CD14-positive monocyte (primary cell): ENCODE measurements around the gene EMID1. TPM values are rescaled to one million over a fixed set of nuclear protein-coding genes. Genes with fewer than 3 reads are reported as not detected.

Experiments
- DNase-seq, 3 donors: peaks; one replicate each; pipeline ENCODE4 v3.0.0-alpha.2; 2011 to 2022
- H2AFZ ChIP-seq: 2 replicates; pipeline ENCODE4 v1.6.0; 2012; ENCODE audit warnings: mild to moderate bottlenecking, low read depth, low read length, inconsistent platforms; ENCODE audit not compliant: insufficient read depth, poor library complexity, severe bottlenecking
- H3K27ac ChIP-seq, 2 donors: 1 replicate in 1 of 2; 2 replicates in 1 of 2; pipeline ENCODE4 v1.5.1; 2012 to 2013; ENCODE audit warnings: low read length in 2 of 2, control low read depth in 1 of 2, inconsistent platforms in 1 of 2, low read depth in 1 of 2, mild to moderate bottlenecking in 1 of 2
- H3K27me3 ChIP-seq, 2 donors: one replicate each; pipeline versions ENCODE4 v1.6.0 to v1.6.1; 2011 to 2013; ENCODE audit warnings: low read length in 2 of 2; ENCODE audit not compliant: control insufficient read depth in 2 of 2, insufficient read depth in 2 of 2
- H3K36me3 ChIP-seq, 2 donors: replicated peaks in 1 of 2; 1 replicate in 1 of 2; 2 replicates in 1 of 2; pipeline versions ENCODE4 v1.5.1 to v1.6.1; 2012 to 2013; ENCODE audit warnings: low read length in 2 of 2, control low read depth in 1 of 2, inconsistent platforms in 1 of 2, mild to moderate bottlenecking in 1 of 2; ENCODE audit not compliant: insufficient read depth in 2 of 2, control insufficient read depth in 1 of 2
- H3K4me1 ChIP-seq, 2 donors: 1 replicate in 1 of 2; 2 replicates in 1 of 2; pipeline versions ENCODE4 v1.5.1 to v1.6.1; 2012 to 2013; ENCODE audit warnings: low read length in 2 of 2, control low read depth in 1 of 2, inconsistent platforms in 1 of 2, mild to moderate bottlenecking in 1 of 2, moderate library complexity in 1 of 2; ENCODE audit not compliant: insufficient read depth in 2 of 2, control insufficient read depth in 1 of 2
- H3K4me2 ChIP-seq: replicated peaks from 2 replicates; pipeline ENCODE3; 2012; ENCODE audit warnings: low read length, moderate library complexity, mild to moderate bottlenecking; ENCODE audit not compliant: poor library complexity, severe bottlenecking; ENCODE audit errors: extremely low read depth
- H3K4me3 ChIP-seq, 3 experiments: fragments of 200-600 bp in 1 of 3; sonication (generic) in 1 of 3; replicated peaks in 1 of 3; 1 replicate in 2 of 3; 2 replicates in 1 of 3; pipeline ENCODE4 v1.5.1; 2011 to 2013; ENCODE audit warnings: low read length in 3 of 3, mild to moderate bottlenecking in 3 of 3, control low read depth in 2 of 3, low read depth in 2 of 3, inconsistent platforms in 1 of 3, moderate library complexity in 1 of 3
- H3K79me2 ChIP-seq: 2 replicates; pipeline ENCODE4 v1.6.0; 2012; ENCODE audit warnings: mild to moderate bottlenecking, control low read depth, inconsistent platforms, low read length, moderate library complexity; ENCODE audit not compliant: insufficient read depth
- H3K9ac ChIP-seq: 2 replicates; pipeline ENCODE4 v1.6.0; 2017; ENCODE audit warnings: low read length, mild to moderate bottlenecking; ENCODE audit not compliant: insufficient read depth, poor library complexity, severe bottlenecking
- H3K9me3 ChIP-seq, 2 donors: replicated peaks in 1 of 2; 1 replicate in 1 of 2; 2 replicates in 1 of 2; pipeline versions ENCODE4 v1.5.1 to v1.6.1; 2012 to 2013; ENCODE audit warnings: low read length in 2 of 2, control low read depth in 1 of 2; ENCODE audit not compliant: control insufficient read depth in 1 of 2, insufficient read depth in 1 of 2
- H4K20me1 ChIP-seq: 2 replicates; pipeline ENCODE4 v1.6.0; 2012; ENCODE audit warnings: mild to moderate bottlenecking, low read length, control low read depth, moderate library complexity; ENCODE audit not compliant: insufficient read depth
- H3K27ac Mint-ChIP-seq, 7 donors: one replicate each; pipeline ENCODE4 v1.8.0; 2020; ENCODE audit warnings: mild to moderate bottlenecking in 7 of 7, mixed read lengths in 7 of 7, moderate library complexity in 6 of 7, inconsistent platforms in 2 of 7
- H3K27me3 Mint-ChIP-seq, 3 donors: one replicate each; pipeline ENCODE4 v1.8.0; 2021 to 2022; ENCODE audit warnings: low read depth in 3 of 3, mild to moderate bottlenecking in 3 of 3, mixed read lengths in 3 of 3, moderate library complexity in 3 of 3, inconsistent platforms in 1 of 3
- H3K36me3 Mint-ChIP-seq, 2 donors: one replicate each; pipeline ENCODE4 v1.8.0; 2020; ENCODE audit warnings: mixed read lengths in 2 of 2, inconsistent platforms in 1 of 2, mild to moderate bottlenecking in 1 of 2
- H3K4me1 Mint-ChIP-seq: one replicate; pipeline ENCODE4 v1.8.0; 2020; ENCODE audit warnings: mild to moderate bottlenecking, mixed read lengths
- H3K4me3 Mint-ChIP-seq, 2 donors: one replicate each; pipeline ENCODE4 v1.8.0; 2020; ENCODE audit warnings: mild to moderate bottlenecking in 2 of 2, mixed read lengths in 2 of 2, moderate library complexity in 1 of 2
- H3K9me3 Mint-ChIP-seq, 7 donors: one replicate each; pipeline ENCODE4 v1.8.0; 2020 to 2022; ENCODE audit warnings: mixed read lengths in 7 of 7, mild to moderate bottlenecking in 6 of 7, moderate library complexity in 6 of 7, inconsistent platforms in 2 of 7
- WGBS: methylation state at CpG from one replicate; pipeline ENCODE4 v1.1.5; 2013; ENCODE audit warnings: missing lambda C conversion rate; ENCODE audit not compliant: insufficient coverage; 5-methylcytosine and 5-hydroxymethylcytosine counted together
- intact Hi-C, 2 donors: fragments of 100-400 bp; cut with micrococcal nuclease; formaldehyde crosslinking; loops; one replicate each; pipeline versions ENCODE4 v1.15.0 to v1.15.1; 2023
- polyA plus RNA-seq, 3 donors: library from polyadenylated mRNA; depleted of rRNA in 1 of 3; unstranded in 2 of 3; stranded (reverse) in 1 of 3; fragments of 300-500 nt in 2 of 3; fragments of >200 nt in 1 of 3; fragmentation: Illumina TruSeq in 2 of 3; gene quantifications; 1 replicate in 2 of 3; 2 replicates in 1 of 3; pipeline ENCODE4 v1.2.3, GENCODE V29; 2012 to 2021
- TF ChIP-seq, protein P1 (sequence below): fragments of 200-600 bp; IDR thresholded peaks from one replicate; pipeline ENCODE4 v1.8.0; 2022; ENCODE audit warnings: antibody characterized with exemption, mild to moderate bottlenecking

EMID1 gene
- polyA plus RNA-seq, 3 donors = not detected

DNA sequence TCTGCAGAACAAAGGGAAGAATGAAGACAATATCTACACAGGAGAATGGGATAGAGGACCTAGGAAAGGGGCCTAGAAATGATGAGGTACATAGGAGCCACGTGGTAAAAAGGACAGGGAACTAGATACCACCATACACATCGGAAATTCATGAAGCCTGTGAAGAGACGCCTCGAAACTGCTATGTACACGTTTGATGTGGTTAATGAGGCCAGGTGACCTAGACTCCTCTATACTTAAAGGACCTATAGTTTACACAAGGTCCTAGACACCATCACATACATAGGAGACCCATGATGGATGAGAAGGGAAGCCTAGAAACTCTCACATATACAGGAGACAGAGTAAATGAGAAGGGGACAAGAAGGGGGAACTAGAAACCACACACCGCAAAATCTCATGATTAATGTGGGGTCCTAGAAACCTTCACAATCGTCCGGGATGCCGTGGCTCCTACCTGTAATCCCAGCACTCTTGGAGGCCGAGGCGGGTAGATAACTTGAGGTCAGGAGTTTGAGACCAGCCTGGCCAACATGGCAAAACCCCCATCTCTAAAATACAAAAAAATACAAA is 38.3 kb downstream of the EMID1 start:
- H3K27me3 ChIP-seq = no peaks in the 10 kb centered on the region
- H3K79me2 ChIP-seq = no peaks in the 10 kb centered on the region
- H3K27me3 Mint-ChIP-seq = peaks cover 0 to 4% (median 0%) of the 10 kb centered on the region in 3 donors
- H3K27ac Mint-ChIP-seq = no peak overlapping the region
- no peak overlapping the region for H3K27ac ChIP-seq
- H3K4me3 Mint-ChIP-seq = no peak overlapping the region
- no peak for DNase-seq
- no peaks in the 10 kb centered on the region for H3K4me1 Mint-ChIP-seq
- no peaks in the 10 kb centered on the region for H3K4me1 ChIP-seq
- H3K9ac ChIP-seq = no peak overlapping the region
- H3K4me3 ChIP-seq = no peak overlapping the region
- peaks cover 7 to 30% (median 20%) of the 10 kb centered on the region in 7 donors for H3K9me3 Mint-ChIP-seq
- intact Hi-C loops = loop anchor here (2.0 to 10.0 kb wide), 2 partner anchors 639 to 643 kb away; no protein-coding TSS in a partner anchor
- H3K36me3 Mint-ChIP-seq = no peaks in the 10 kb centered on the region
- H3K9me3 ChIP-seq = peaks cover 0 to 7% of the 10 kb centered on the region in 2 donors
- no CpG with 5 or more reads among the region's 11 CpGs for WGBS
- TF ChIP-seq, protein P1, sequence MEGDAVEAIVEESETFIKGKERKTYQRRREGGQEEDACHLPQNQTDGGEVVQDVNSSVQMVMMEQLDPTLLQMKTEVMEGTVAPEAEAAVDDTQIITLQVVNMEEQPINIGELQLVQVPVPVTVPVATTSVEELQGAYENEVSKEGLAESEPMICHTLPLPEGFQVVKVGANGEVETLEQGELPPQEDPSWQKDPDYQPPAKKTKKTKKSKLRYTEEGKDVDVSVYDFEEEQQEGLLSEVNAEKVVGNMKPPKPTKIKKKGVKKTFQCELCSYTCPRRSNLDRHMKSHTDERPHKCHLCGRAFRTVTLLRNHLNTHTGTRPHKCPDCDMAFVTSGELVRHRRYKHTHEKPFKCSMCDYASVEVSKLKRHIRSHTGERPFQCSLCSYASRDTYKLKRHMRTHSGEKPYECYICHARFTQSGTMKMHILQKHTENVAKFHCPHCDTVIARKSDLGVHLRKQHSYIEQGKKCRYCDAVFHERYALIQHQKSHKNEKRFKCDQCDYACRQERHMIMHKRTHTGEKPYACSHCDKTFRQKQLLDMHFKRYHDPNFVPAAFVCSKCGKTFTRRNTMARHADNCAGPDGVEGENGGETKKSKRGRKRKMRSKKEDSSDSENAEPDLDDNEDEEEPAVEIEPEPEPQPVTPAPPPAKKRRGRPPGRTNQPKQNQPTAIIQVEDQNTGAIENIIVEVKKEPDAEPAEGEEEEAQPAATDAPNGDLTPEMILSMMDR = no peak
- no peaks in the 10 kb centered on the region for H4K20me1 ChIP-seq
- no peak overlapping the region for H3K4me2 ChIP-seq
- no peaks in the 10 kb centered on the region for H3K36me3 ChIP-seq
- H2AFZ ChIP-seq = no peak overlapping the region

DNA sequence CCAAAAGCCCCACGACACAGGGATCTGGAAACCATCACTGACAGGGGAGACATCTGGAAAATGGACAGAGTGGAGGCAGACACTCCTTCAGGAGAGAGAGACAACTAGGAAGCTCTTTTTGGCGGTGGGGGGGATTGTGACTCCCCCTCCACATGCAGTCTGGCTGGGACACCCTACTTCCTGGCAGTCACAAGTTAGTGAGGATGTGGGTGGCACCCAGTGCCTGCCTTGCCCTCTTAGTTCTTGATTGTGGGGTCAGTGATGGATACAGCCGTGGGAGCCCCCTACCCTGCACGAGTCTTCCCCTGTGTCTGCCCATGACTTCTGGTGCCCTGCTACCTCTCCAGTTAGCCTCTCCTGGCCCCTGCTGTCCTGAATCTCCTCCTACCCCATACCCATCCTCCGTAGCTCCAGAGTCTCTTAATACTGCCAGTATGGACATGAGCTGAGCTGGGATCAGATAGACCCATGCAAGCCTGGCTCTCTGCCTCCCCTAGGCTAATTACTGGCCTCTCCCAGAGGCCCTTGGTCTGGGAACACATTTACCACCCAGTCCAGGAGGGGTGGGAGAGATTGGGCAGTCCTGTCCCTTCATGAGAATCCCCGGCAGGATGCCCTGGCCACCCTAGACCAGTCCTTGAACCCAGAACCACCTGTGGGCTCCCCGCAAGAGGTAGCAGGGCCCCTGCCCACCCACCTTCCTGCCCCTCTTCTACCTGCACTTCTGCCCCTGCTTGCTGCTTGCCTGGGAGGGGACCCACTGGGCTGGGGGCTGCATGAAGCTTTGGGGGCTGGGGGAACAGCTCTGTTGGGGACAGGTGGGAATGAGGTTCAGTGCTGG is 39.3 kb downstream of the EMID1 start:
- Histone ChIP-seq H3K4me3 (no peak overlapping the region), H3K27me3 (no peaks in the 10 kb centered on the region), H3K4me2 (no peak overlapping the region), H2AFZ (no peak overlapping the region), H3K27ac (no peak overlapping the region), H3K9ac (no peak overlapping the region), H4K20me1 (no peaks in the 10 kb centered on the region), H3K4me1 (no peaks in the 10 kb centered on the region), H3K36me3 (no peaks in the 10 kb centered on the region), H3K9me3 (peaks cover 0 to 7% of the 10 kb centered on the region in 2 donors), H3K79me2 (no peaks in the 10 kb centered on the region)
- Mint-ChIP-seq H3K36me3 (no peaks in the 10 kb centered on the region), H3K9me3 (peaks cover 4 to 24% (median 16%) of the 10 kb centered on the region in 7 donors), H3K27ac (no peak overlapping the region), H3K4me1 (no peaks in the 10 kb centered on the region), H3K4me3 (no peak overlapping the region), H3K27me3 (peaks cover 0 to 4% (median 0%) of the 10 kb centered on the region in 3 donors)
- no peak for DNase-seq
- TF ChIP-seq, protein P1 = no peak
- 82% methylated on average over 2 of the region's 7 CpGs for WGBS
- intact Hi-C loops = loop anchor here (2.0 to 10.0 kb wide), 2 partner anchors 640 to 644 kb away; no protein-coding TSS in a partner anchor
